IMR-90 (cell line): ENCODE data around the gene CSH1. TPM values are rescaled to one million over a fixed set of nuclear protein-coding genes. Genes with fewer than 3 reads are reported as not detected.

Experiments used
- ATAC-seq: fragments of 200-7000 bp; cut with Tn5 transposase; 2 replicates; pipeline ENCODE4 v1.9.1; 2020; ENCODE audit warnings: low read depth, mild to moderate bottlenecking, moderate library complexity
- BruUV-seq: library from RNA; stranded (reverse); fragments of 400-500 nt; replicated peaks from 2 replicates; lab custom pipeline; 2021; lab: Mats Ljungman, UMichigan
- CTCF ChIA-PET: fragments of 300-600 bp; formaldehyde crosslinking; extraction: SDS; loops from one replicate; lab custom pipeline; 2021; ENCODE audit warnings: antibody characterized with exemption; lab: Yijun Ruan, JAX
- POLR2A ChIA-PET: fragments of 300-600 bp; sonication (Branson Sonifier 250); formaldehyde crosslinking; loops from one replicate; lab custom pipeline; 2022; ENCODE audit warnings: antibody characterized with exemption; ENCODE audit not compliant: unreplicated experiment; lab: Charles Lee
- DNase-seq: peaks from one replicate; pipeline ENCODE4 v3.0.0; 2013
- H2AFZ ChIP-seq: replicated peaks from 2 replicates; pipeline ENCODE3; 2013; ENCODE audit warnings: low read length, mild to moderate bottlenecking; ENCODE audit not compliant: poor library complexity
- H2AK5ac ChIP-seq: 2 replicates; pipeline ENCODE4 v1.6.1; 2013; ENCODE audit warnings: low read depth, low read length, inconsistent platforms
- H2AK9ac ChIP-seq: replicated peaks from 2 replicates; pipeline ENCODE3; 2013; ENCODE audit warnings: mild to moderate bottlenecking, low read depth, low read length, moderate library complexity; ENCODE audit not compliant: poor library complexity
- H2BK120ac ChIP-seq: 2 replicates; pipeline ENCODE4 v1.6.1; 2013; ENCODE audit warnings: low read depth, low read length, inconsistent platforms
- H2BK15ac ChIP-seq: 3 replicates; pipeline ENCODE4 v1.6.1; 2013; ENCODE audit warnings: low read depth, low read length, inconsistent platforms
- H2BK20ac ChIP-seq: 2 replicates; pipeline ENCODE4 v1.6.1; 2013; ENCODE audit warnings: low read depth, mild to moderate bottlenecking, inconsistent platforms, low read length, moderate library complexity
- H2BK5ac ChIP-seq: 2 replicates; pipeline ENCODE4 v1.6.1; 2013; ENCODE audit warnings: mild to moderate bottlenecking, low read depth, low read length, inconsistent platforms; ENCODE audit not compliant: poor library complexity, severe bottlenecking
- H3K14ac ChIP-seq: replicated peaks from 2 replicates; pipeline ENCODE4 v1.6.1; 2013; ENCODE audit warnings: low read depth, low read length, inconsistent platforms
- H3K18ac ChIP-seq: 2 replicates; pipeline ENCODE4 v1.6.1; 2013; ENCODE audit warnings: low read depth, low read length, control low read depth
- H3K23ac ChIP-seq: 2 replicates; pipeline ENCODE4 v1.6.1; 2013; ENCODE audit warnings: low read depth, low read length, inconsistent platforms
- H3K27ac ChIP-seq: 2 replicates; pipeline ENCODE4 v1.5.1; 2013; ENCODE audit warnings: mild to moderate bottlenecking, control low read depth, low read length; ENCODE audit not compliant: insufficient read depth
- H3K27me3 ChIP-seq: 2 replicates; pipeline ENCODE4 v1.6.1; 2013; ENCODE audit warnings: low read length; ENCODE audit not compliant: control insufficient read depth, insufficient read depth
- H3K36me3 ChIP-seq: 2 replicates; pipeline ENCODE4 v1.6.1; 2013; ENCODE audit warnings: low read length, mixed read lengths; ENCODE audit not compliant: control insufficient read depth, insufficient read depth
- H3K4ac ChIP-seq: 2 replicates; pipeline ENCODE4 v1.6.1; 2013; ENCODE audit warnings: low read depth, low read length, inconsistent platforms
- H3K4me1 ChIP-seq: 2 replicates; pipeline ENCODE4 v1.6.1; 2013; ENCODE audit warnings: low read length, mixed read lengths; ENCODE audit not compliant: control insufficient read depth, insufficient read depth
- H3K4me2 ChIP-seq: 2 replicates; pipeline ENCODE4 v1.6.1; 2013; ENCODE audit warnings: low read depth, mild to moderate bottlenecking, control low read depth, low read length, moderate library complexity
- H3K4me3 ChIP-seq: 2 replicates; pipeline ENCODE4 v1.5.1; 2013; ENCODE audit warnings: low read depth, mild to moderate bottlenecking, control low read depth, low read length, moderate library complexity; ENCODE audit not compliant: insufficient read depth
- H3K56ac ChIP-seq: 2 replicates; pipeline ENCODE4 v1.6.1; 2013; ENCODE audit warnings: low read length, inconsistent platforms; ENCODE audit not compliant: insufficient read depth; ENCODE audit errors: extremely low read depth
- H3K79me1 ChIP-seq, 2 experiments: 2 replicates each; pipeline ENCODE4 v1.6.1; 2013; ENCODE audit warnings: low read length in 2 of 2, inconsistent platforms in 1 of 2, low read depth in 1 of 2
- H3K9ac ChIP-seq: 2 replicates; pipeline ENCODE4 v1.6.1; 2013; ENCODE audit warnings: low read depth, low read length, control low read depth
- H3K9me1 ChIP-seq: 2 replicates; pipeline ENCODE4 v1.6.1; 2013; ENCODE audit warnings: low read length, inconsistent platforms; ENCODE audit not compliant: insufficient read depth
- H3K9me3 ChIP-seq: 2 replicates; pipeline ENCODE4 v1.6.1; 2013; ENCODE audit warnings: low read length; ENCODE audit not compliant: control insufficient read depth, insufficient read depth
- H4K20me1 ChIP-seq: 2 replicates; pipeline ENCODE4 v1.6.1; 2013; ENCODE audit warnings: low read length, inconsistent platforms; ENCODE audit not compliant: insufficient read depth
- H4K5ac ChIP-seq: 2 replicates; pipeline ENCODE4 v1.6.1; 2013; ENCODE audit warnings: mild to moderate bottlenecking, low read depth, low read length, control low read depth
- H4K8ac ChIP-seq, 2 experiments: 2 replicates each; pipeline ENCODE4 v1.6.1; 2013; ENCODE audit warnings: low read depth in 2 of 2, low read length in 2 of 2, control low read depth in 1 of 2, inconsistent platforms in 1 of 2
- H4K91ac ChIP-seq: 2 replicates; pipeline ENCODE4 v1.6.1; 2013; ENCODE audit warnings: low read depth, low read length, inconsistent platforms; ENCODE audit not compliant: insufficient read depth
- BHLHE40 ChIP-seq: fragments of 150-350 bp; IDR thresholded peaks from 2 replicates; pipeline ENCODE4 v1.6.1; 2016; ENCODE audit warnings: mild to moderate bottlenecking, low read depth, low read length
- CEBPB ChIP-seq: IDR thresholded peaks from 2 replicates; pipeline ENCODE4 v1.6.1; 2012; ENCODE audit warnings: low read depth, low read length, improper control_type of control experiment
- CHD1 ChIP-seq: IDR thresholded peaks from 2 replicates; pipeline ENCODE4 v1.6.1; 2012; ENCODE audit warnings: low read depth, low read length, improper control_type of control experiment
- ELK1 ChIP-seq: fragments of 150-350 bp; IDR thresholded peaks from 2 replicates; pipeline ENCODE4 v1.6.1; 2016; ENCODE audit warnings: low read depth, mild to moderate bottlenecking, low read length, moderate library complexity, borderline replicate concordance
- FOS ChIP-seq: fragments of 150-350 bp; IDR thresholded peaks from 2 replicates; pipeline ENCODE4 v1.6.1; 2016; ENCODE audit warnings: low read depth, low read length
- MAFK ChIP-seq: IDR thresholded peaks from 2 replicates; pipeline ENCODE4 v1.6.1; 2012; ENCODE audit warnings: low read depth, low read length, improper control_type of control experiment
- MXI1 ChIP-seq: IDR thresholded peaks from 2 replicates; pipeline ENCODE4 v1.6.1; 2012; ENCODE audit warnings: low read depth, mild to moderate bottlenecking, low read length, moderate library complexity, borderline replicate concordance
- POLR2A ChIP-seq: IDR thresholded peaks from 2 replicates; pipeline ENCODE4 v1.6.1; 2012; ENCODE audit warnings: mild to moderate bottlenecking, low read depth, low read length
- RCOR1 ChIP-seq: IDR thresholded peaks from 2 replicates; pipeline ENCODE4 v1.6.1; 2012; ENCODE audit warnings: mild to moderate bottlenecking, low read length, improper control_type of control experiment; ENCODE audit not compliant: insufficient replicate concordance
- RFX5 ChIP-seq: IDR thresholded peaks from 2 replicates; pipeline ENCODE4 v1.8.0; 2012; ENCODE audit warnings: low read depth, mild to moderate bottlenecking, low read length, moderate library complexity
- SMC3 ChIP-seq: fragments of 150-350 bp; IDR thresholded peaks from 2 replicates; pipeline ENCODE4 v1.6.1; 2016; ENCODE audit warnings: low read depth, mild to moderate bottlenecking, antibody characterized with exemption, low read length, moderate library complexity
- WGBS, 2 experiments: methylation state at CpG; one replicate each; pipeline versions ENCODE4 v1.1.5 to v1.1.7; 2013; ENCODE audit warnings: missing lambda C conversion rate in 2 of 2; ENCODE audit not compliant: insufficient read length in 1 of 2; ENCODE audit errors: extremely low coverage in 2 of 2; 5-methylcytosine and 5-hydroxymethylcytosine counted together
- dilution Hi-C: fragments of 300-500 bp; cut with HindIII; formaldehyde crosslinking; loops from one replicate; pipeline ENCODE4 v1.14.3; 2018; ENCODE audit warnings: low sequenced_read_pairs; ENCODE audit not compliant: unreplicated experiment
- in situ Hi-C: fragments of 300-500 bp; cut with MboI; formaldehyde crosslinking; loops from 3 replicates; pipeline ENCODE4 v1.14.3; 2019; ENCODE audit warnings: low sequenced_read_pairs, inconsistent platforms, mixed read lengths
- intact Hi-C: fragments of 100-400 bp; cut with micrococcal nuclease; formaldehyde crosslinking; loops from 2 replicates; pipeline ENCODE4 v1.10.0; 2022
- polyA plus RNA-seq, 3 experiments: library from polyadenylated mRNA; depleted of rRNA; stranded (reverse); fragments of >200 nt; gene quantifications; 2 replicates each; pipeline ENCODE4 v1.2.3, GENCODE V29; 2012; ENCODE audit warnings: low replicate concordance in 1 of 3
- total RNA-seq: library from RNA; depleted of rRNA; stranded (reverse); fragments of >200 nt; gene quantifications from 2 replicates; pipeline ENCODE4 v1.2.3, GENCODE V29; 2012

CSH1 gene
- total and polyA plus RNA-seq, 2 of the 4 experiments (the other 2 are of a cell fraction), result not detected

GRCh38 chr17:63945784-63946439 is 49.5 kb upstream of the CSH1 start:
- H3K18ac ChIP-seq, result no peak overlapping the region
- H3K9me1 ChIP-seq, result no peaks in the 10 kb centered on the region
- no peaks in the 10 kb centered on the region for H4K20me1 ChIP-seq
- H2BK120ac ChIP-seq, result no peak overlapping the region
- no peaks in the 10 kb centered on the region; the same call in 1 of the 2 replicates for H3K9me3 ChIP-seq
- H3K14ac ChIP-seq, result no peak overlapping the region
- no peak for ATAC-seq
- TF ChIP-seq SMC3, result no peak
- TF ChIP-seq CEBPB, result no peak
- TF ChIP-seq CHD1, result no peak
- no peak for TF ChIP-seq MAFK
- no peak for TF ChIP-seq ELK1
- no peak for TF ChIP-seq RFX5
- TF ChIP-seq RCOR1, result no peak
- TF ChIP-seq MXI1, result no peak
- TF ChIP-seq BHLHE40, result no peak
- TF ChIP-seq POLR2A, result no peak
- TF ChIP-seq FOS, result no peak
- DNase-seq, result no peak
- no peak overlapping the region for H3K4me2 ChIP-seq
- dilution Hi-C loops, result no loop called here
- intact Hi-C loops, result loop anchor here (1.0 kb wide), 1 partner anchor 27 kb away; no protein-coding TSS in a partner anchor
- no peak overlapping the region for H2AFZ ChIP-seq
- H3K23ac ChIP-seq, result no peak overlapping the region
- WGBS, 2 experiments, result 40% methylated on average over 1 of the region's 6 CpGs; no CpG with 5 or more reads in 1 of the 2 experiments
- ChIA-PET CTCF (interaction anchor here (0.5 to 2.2 kb wide), 10 partner anchors 9 to 51 kb away, joined by 3 to 9 read pairs (median 3); partner anchors contain the start of gene GH1), POLR2A (no interaction called here)
- H2BK20ac ChIP-seq, result no peak overlapping the region
- no peak overlapping the region for H3K27ac ChIP-seq
- no peak overlapping the region for H4K5ac ChIP-seq
- BruUV-seq, result no TSS peak
- H3K4me1 ChIP-seq, result no peaks in the 10 kb centered on the region
- no peak overlapping the region for H3K9ac ChIP-seq
- in situ Hi-C loops, result no loop called here
- no peak overlapping the region for H2AK5ac ChIP-seq
- no peaks in the 10 kb centered on the region for H3K79me1 ChIP-seq
- no peak overlapping the region for H3K4me3 ChIP-seq
- no peaks in the 10 kb centered on the region for H3K36me3 ChIP-seq
- no peak overlapping the region for H2BK15ac ChIP-seq
- peaks cover 12% of the 10 kb centered on the region for H3K27me3 ChIP-seq
- H4K8ac ChIP-seq, result no peak overlapping the region
- no peak overlapping the region for H3K4ac ChIP-seq
- no peak overlapping the region for H4K91ac ChIP-seq
- no peak overlapping the region for H2BK5ac ChIP-seq
- H3K56ac ChIP-seq, result no peak overlapping the region
- H2AK9ac ChIP-seq, result no peak overlapping the region
